A673 (cell line): ENCODE results near the gene IKBIP.

Experiments used
- EZH2 ChIP-seq: fragments of 200-600 bp; sonication (generic); IDR thresholded peaks from 2 replicates; pipeline ENCODE4 v1.6.1; 2017; ENCODE audit warnings: borderline replicate concordance, low read depth, mild to moderate bottlenecking, mixed read lengths, antibody characterized with exemption, low read length; ENCODE audit not compliant: poor library complexity, severe bottlenecking
- TF ChIP-seq, protein P1 (sequence below): fragments of 300-800, 200-600 bp; sonication (generic); conservative IDR thresholded peaks from 2 replicates; pipeline ENCODE4 v1.5.1; 2017; ENCODE audit warnings: low read depth, mild to moderate bottlenecking, antibody characterized with exemption, low read length, moderate library complexity, mixed read lengths

DNA sequence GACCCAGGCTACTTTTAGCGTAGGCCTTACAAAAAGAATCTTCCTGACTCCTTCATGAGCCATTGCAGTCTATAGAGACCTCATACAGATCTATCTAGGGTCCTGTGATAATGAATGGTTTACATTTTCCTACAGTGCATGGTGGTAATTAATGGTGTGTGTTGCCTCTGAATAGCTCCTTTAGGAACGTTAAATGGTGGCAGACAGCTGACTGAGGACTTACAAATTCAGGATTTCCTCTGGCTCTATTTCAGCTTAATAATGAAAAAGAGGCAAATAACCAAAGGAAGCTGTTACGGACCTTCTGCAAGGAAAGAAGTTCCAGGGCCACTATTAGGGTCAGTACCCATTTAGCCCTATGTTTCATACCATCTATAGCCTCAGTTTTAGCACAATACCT, 5.1 kb downstream of the IKBIP start:
- TF ChIP-seq, protein P1, sequence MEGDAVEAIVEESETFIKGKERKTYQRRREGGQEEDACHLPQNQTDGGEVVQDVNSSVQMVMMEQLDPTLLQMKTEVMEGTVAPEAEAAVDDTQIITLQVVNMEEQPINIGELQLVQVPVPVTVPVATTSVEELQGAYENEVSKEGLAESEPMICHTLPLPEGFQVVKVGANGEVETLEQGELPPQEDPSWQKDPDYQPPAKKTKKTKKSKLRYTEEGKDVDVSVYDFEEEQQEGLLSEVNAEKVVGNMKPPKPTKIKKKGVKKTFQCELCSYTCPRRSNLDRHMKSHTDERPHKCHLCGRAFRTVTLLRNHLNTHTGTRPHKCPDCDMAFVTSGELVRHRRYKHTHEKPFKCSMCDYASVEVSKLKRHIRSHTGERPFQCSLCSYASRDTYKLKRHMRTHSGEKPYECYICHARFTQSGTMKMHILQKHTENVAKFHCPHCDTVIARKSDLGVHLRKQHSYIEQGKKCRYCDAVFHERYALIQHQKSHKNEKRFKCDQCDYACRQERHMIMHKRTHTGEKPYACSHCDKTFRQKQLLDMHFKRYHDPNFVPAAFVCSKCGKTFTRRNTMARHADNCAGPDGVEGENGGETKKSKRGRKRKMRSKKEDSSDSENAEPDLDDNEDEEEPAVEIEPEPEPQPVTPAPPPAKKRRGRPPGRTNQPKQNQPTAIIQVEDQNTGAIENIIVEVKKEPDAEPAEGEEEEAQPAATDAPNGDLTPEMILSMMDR = no peak
- no peak for TF ChIP-seq EZH2
